CD4-positive, alpha-beta T cell treated with Interleukin-17A for 1 hour (primary cell): ENCODE results near the gene SEL1L3.

Experiments
- DNase-seq: peaks from one replicate; pipeline ENCODE4 v3.0.0-alpha.2; 2020

SEL1L3 gene

DNA sequence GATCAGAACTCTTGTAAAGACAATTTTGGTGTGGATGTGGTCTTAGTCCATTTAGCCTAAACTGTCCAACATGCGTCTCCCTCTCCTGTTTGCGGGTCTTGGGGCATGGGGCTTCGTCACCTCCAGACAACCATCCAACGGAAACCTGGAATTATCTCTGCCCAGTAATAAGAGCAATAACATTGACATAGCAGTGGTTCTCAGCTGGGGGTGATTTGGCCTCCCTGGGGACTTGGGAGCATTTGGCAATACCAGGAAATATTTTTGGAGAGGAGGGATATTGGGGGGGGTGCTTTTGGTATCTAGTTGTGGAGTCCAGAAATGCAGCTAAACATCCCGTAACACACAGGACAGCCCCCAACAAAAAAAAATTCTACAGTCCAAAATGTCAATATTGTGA lies 47.2 kb downstream of the SEL1L3 start:
- DNase-seq: no peak

DNA sequence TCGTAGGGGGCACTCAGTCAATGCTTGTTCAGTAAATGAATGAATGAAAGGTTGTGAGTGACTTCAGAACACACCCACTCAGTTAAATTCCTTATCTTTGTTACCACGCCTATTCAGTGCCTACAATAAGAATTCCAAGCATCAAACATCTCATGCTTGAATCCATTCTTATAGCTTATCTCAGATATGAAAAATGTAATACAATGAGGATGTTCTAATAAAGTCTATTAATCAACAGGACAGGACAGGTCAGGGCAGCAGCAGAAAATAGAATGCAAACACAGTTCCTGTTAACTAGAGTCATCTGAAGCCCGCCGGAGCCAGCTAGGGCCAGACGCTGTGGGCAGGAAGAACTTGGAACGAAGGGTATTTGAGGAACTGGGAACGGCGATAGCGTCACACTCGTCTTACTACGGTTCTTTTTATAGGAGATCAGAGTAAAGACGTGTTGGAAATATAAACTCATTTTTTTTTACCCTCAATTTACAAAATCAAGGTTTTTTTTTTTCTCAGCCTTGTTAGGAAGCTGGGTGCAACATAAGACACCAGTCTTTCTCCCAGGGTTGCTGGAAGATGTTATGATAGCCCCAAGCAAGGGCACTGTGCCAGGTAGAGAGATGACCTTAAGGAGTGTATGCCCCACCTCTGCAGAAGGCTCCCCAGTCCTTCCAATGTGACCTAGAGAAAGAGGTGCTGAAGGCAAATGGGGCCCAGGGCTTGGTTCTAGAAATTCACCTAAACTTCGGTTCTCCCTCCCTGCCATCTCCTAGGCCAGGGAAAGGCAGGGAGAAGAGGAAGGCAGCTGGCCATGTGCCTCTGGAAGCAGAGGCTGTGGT lies 48.3 kb downstream of the SEL1L3 start:
- peak; percentile 3 for DNase-seq

DNA sequence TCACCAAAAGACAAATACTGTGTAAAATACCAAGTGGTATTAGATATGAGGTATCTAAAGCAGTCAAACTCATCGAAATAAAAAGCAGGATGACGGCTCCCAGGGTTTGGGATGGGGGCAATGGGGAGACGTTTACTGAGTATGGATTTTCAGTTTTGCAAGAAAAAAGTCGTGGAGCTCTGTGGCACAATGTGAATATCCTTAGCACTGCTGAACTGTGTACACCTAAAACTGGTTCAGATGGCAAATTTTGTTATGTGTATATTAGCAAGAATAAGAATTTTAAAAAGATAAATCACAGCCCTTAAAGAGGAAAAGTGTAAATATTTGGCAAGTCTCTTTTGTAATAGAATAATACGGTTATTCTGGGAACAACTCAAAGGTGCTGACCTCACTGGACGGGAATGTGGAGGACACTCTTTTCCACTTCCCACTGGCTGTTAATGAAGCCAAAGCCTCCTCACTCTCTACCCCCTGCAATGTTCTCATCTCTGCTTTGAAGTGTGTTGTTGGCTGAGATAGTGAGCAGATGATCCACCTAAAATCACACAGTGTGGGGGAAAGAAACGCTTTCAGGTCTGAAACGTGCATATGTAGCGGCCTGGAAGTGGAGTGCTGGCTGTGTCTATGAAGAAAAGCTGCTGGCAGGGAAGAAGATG lies 49.2 kb downstream of the SEL1L3 start:
- no peak for DNase-seq

DNA sequence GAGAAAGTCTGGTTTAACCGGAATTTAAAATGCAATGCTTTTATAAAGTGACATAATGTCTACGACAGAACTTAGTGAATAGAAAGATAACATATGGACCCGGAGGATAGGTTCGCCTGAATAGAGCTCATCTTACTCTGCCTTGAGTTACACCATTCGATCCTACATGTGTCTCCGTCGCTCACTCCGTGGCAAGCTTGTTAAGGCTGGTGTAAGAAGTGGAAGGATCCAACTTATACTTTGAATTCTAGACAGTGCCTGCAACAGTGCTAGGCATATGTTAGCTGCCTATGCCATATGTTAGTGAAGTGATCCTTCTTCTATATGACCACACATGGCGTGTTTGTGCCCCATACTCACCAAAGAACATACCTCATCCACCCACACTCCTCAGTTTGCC lies 50.9 kb downstream of the SEL1L3 start:
- no peak for DNase-seq

DNA sequence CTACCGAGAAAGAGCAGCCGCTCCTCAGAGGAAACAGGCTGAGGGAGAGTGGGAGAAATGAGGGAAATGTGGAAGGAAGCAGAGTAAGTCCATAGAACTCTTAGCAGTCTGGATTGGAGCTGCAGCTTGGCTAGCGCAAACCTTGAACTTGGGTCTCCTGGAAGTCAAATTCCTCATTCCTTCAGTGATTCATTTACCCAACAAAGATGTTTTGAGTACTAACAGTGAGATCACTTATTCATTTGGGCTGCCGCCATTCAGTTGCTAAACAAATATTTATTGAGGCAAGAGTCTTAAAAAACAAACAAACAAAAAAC lies 51.5 kb downstream of the SEL1L3 start:
- DNase-seq: no peak

DNA sequence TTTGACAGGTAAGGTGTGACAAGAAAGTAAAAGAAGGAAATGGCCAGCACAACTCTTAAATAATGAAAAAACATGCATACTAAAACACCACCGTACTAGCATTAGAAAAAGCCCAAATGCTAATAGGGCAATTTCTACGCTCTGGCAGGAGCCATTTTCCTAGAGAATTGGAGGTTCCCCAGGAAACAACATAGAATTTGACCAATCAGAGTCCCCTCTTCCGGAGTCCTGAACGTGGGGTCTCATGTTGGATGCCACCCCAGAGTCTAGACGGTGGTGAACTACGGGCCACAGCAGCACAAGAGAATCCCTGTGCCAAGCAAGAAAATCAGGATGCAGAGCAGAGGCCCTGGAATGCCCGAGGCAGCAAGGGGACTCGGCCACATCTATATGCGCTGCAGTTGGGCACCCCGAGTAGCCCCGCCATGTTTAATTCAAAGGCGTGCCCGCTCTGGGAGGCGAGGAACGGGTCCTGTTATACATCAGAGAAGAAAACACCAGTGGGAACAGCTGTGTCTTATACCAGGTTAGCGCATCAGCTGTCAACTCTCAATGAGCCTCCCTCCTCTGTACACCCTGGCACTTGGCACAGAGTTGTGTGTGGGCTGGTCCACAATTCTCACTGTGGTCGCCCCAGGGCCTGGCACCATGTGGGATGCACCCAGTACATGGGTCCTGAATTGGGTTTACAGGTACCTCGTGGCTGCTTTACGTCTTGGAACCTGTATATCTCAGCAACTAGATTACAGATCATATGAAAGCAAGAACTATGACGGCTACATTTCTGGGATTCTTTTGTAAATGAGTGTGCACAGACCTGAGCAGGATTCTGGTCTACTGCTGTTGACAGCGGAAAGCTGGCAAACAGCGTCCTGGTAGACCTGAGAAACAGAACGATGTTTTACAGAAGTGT lies 52.1 kb downstream of the SEL1L3 start:
- no peak for DNase-seq

DNA sequence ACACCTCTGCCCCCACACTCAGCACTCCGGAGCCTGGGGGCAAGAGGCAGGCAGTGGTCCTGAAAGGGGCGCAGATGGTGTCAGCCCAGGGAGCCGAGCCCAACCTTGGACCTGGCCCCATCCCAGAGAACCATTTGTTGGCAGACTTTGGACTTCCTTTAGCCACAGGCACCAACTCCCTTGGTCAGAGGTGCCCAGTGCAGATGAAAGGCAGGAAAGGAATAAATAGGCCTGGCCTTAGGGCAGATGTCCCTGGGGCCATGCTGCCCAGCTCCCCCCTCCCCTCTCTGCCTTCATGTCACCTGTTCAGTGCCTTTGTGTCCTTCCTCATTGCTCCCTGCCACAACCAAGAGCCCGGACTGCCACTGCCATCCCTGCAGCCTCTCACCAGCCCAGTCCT lies 52.8 kb downstream of the SEL1L3 start:
- DNase-seq: no peak

DNA sequence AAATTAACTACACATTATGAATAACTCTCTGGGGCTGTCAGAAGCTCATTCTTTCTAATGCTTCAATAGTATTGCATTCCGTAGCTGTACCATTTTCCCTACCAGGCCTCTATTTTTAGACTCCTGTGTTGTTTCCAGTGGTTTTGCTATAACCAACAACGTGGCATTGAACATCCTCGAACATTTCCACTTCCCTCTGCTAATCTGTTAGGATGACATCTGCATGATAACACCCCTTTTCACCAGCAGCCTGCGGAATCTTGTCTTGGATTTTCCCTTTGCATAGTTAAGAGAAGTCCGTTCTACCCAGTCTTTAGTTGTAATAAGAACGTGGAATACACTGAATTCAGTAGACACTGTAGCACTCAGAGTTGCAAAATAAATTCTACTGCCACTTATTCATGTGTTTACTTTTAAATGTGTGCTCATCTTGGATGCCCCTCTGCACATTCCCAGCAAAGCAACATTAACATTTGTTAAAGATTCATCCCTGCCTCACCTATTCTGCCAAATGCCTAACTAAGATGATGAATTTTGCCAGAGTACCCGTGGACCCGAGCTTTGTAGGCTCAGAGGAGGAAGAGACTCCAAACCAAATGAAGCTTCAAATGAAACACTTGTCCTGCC lies 55.6 kb downstream of the SEL1L3 start:
- no peak for DNase-seq

DNA sequence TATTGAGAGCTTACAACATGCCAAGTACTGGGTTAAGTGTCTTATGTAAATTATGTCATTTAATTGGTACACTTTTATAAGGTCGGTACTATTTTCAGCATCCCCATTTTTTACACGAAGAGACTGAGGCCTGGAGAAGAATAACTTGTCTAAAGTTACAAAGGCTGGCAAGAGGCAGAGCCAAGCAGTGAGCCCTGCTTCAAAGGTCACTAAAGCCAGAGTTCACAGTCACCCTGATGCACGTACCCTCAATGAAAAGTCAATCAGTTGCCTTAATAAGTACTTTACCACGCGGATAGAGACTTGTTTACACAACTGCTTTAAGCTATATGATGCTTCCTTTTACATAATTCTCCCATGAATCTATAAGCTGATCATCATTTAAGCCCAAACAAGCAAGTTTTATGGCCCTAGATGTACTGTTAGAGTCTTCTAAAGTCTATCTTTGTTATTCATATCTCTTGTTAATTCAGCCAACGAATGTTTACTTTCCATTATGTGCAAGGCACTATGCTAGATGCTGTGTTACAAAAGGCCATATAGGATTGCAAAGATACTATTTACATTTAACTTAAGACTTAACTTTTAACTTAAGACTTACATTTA lies 57.4 kb downstream of the SEL1L3 start:
- DNase-seq: no peak

DNA sequence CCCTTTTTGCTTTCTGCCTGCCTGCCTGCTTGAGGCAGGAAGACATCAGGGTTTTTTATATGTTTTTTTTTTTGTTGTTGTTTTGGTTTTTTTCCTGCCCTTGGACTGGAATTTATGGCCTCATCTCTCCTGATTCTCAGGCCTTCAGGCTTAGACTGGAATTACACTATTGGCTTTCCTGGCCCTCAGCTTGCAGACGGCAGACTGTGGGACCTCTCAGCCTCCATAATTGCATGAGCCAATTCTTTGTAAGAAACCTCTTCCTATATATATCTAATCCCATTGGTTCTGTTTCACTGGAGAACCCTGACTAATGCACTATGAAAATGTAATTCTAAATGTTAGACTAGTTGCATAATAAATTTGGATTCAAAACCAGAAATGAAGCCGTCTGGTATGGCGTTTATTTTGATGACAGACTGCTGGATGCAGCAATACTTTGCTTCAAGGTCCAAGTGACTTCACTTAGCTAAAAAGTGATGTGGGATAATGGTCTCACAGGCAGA lies 59.0 kb downstream of the SEL1L3 start:
- no peak for DNase-seq

DNA sequence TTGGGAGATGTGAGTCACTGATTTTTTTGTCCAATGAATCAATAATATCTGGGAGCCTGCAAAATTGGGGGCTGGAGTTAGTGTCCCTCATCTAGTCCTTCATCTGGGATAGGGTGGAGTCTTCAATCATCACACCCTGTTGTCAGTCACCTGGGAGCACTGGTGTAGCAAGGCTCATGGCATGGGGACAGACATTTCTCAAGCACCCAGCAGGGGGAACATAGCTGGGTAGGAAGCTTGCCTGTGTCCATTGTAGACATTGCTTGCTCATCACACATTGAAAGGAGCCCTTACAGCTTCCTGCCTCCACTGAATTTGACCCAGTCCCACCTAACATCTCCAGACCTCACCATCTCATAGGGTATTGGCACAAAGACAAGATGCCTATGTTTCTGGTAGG lies 61.2 kb downstream of the SEL1L3 start:
- no peak for DNase-seq

DNA sequence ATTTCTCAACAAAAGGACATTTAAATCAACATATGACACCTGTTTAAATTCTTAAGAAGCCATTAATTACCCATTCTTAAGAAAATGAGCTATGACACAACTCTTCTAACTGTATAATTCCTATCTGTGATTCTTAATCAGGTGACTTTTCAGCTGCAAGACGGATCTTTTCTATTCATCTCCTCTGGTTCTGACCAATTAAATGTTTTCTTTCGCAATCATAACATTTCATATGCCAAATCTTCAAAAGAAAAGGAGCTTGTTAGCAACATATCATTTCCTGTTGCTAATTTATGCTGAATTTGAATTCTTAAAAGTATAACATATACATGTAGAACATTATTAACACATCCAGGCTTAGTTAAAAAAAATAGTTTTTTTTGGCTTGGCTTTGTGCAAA lies 62.5 kb downstream of the SEL1L3 start:
- DNase-seq: no peak

DNA sequence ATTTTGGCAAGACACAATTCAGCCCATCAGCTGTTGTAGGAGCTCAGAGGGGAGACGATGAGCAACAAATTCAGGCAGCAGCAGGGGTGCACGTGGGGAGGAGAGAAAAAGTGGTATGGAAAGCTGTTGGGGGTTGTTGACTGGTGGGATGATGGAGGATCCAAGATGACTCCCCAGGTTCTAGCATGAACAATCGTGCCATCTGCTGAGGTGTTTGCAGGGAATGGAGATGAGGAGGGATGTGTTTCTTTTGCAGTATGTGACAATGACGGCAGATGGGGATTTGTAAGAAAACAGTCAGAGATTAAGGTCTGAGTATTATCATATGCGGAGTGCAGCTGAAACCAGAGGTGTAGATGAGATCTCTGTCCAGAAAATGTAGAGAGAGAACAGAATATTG lies 63.3 kb downstream of the SEL1L3 start:
- DNase-seq: no peak

DNA sequence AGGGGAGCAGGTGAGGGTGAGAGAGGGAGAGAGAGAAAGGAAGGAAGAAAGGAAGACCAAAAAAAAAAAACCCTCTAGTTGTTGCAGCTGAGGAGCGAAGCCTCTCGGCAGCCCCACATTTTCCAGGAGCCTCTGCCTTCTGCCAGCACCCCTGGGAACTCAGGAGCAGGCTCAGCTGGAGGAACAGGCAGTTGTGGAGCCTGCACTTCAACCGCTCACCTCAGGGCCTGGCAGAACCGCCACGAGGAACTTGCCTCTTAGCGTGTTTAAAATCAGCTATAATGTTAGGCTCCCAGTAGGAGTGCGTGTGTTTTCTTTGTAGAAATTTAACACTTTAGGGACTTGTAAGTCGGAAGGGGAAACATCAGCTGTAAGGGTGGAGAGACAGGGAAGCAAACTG lies 65.7 kb downstream of the SEL1L3 start:
- no peak for DNase-seq

DNA sequence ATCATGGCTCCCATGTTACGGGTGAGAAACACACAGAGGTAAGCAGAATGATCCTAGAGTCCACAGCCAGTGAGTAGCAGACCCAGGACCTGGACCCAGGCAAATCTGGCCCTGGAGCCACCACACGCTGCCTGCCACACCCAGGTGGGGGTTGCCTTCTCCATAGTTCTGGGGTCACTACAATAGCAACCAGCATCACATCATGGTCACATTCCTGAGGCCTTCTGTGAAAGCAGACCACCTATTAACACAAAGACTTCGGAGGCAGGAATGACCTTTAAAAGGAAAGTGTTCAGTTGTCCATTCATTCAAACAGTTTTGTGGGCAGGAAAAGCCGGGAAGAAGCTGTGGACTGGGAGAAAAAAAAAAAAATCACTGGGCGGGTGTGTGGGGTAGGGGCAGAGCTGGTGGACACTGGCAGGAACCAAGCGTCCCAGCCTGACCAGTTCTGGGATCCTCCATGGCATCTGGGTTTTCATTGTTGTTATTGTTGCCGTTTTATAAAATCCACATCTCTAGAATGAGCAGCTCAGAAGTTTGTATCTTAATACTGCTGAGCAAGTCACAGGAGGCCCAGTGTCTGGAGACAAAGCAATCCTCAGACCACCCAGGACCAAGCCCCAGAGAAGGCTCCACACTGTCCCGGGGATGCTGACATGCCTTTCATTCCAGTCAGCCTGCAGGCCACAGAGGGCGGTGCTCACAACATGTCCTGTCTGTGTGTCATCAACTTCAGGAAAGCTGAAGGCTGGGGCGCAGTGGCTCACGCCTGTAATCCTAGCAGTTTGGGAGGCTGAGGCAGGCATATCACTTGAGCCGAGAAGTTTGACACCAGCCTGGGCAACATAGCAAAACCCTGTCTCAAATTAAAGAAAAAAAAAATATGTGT lies 67.0 kb downstream of the SEL1L3 start:
- DNase-seq: no peak

DNA sequence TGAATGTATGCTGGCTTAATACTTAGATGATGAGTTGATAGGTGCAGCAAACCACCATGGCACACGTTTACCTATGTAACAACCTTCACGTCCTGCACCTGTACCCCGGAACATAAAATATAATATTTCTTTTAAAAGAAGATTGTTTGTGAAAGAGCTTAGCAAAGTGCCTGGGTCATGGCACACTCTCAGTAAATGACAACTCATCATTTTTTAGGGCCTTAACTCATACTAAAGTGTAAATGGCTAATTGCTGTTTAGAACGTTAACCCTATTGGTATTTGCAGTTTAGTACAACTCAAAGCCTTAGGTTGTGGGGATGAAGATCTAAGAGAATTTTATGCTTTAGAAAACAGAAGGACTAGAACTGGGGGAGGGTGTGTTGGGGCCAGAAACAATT lies 67.7 kb downstream of the SEL1L3 start:
- DNase-seq: no peak

DNA sequence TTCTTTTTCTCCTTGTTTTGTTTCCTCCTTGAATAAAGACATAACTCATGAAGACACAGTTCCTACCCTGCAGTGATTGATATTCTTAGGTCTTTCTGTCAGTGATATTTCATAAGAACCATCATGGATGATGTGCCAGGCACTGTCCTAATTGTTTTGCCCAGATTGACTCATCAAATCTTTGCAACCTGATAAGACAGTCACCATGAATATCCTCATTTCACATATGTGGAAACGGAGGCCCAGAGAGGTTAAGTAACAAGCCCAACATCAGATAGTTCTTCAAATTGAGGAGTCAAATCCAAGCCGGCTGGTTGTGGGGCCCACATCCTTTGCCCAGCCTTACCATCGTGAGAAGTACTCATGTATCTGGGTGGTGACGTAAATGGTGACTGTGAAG lies 69.9 kb downstream of the SEL1L3 start:
- no peak for DNase-seq

DNA sequence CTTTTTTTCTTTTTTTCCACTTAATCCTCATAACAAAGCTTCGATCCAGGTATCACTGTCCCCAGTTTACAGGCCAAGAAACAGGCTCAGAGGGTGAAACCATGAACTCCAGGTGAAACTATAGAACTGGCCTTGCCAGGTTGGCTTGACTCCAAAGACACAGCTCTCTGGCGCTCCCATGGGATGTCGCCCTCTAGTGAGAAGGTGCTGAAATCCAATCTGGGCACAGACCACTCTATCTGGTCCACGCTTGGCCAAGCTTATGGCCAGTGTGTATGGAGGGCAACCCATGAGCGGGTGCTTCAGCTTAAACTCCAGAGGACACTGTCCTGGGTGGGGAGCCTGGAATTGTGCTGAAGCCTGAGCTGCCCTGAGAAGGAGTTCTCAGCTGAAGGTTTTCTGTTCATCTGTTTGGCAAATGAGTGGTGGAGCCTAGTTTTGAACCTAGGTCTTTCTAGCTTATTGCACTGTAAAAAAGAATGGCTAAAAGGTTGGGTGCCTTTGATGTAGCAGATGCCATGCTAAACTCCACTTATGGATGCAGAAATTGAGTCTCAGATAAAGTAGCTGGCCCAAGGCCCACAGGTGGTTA lies 70.5 kb downstream of the SEL1L3 start:
- peak; percentile 5 for DNase-seq

DNA sequence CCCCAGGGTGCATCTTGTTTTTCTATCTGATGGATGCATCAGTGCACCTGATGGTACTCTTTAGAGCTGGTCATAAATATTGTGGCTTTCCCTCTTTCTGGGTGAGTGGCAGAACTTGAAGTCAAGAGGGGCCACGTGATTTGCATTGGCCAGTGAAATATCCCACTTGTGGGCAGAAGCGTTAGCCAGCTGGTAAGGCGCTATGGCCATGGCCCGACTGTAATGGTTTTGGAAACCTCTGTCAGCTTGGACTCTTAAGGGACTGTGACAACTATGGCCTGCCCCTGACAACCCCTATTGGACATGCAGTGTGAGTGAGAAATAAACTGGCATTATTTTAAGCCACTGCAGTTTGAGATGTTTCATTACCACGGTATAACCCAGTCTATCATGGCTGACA lies 72.8 kb downstream of the SEL1L3 start:
- DNase-seq: no peak

DNA sequence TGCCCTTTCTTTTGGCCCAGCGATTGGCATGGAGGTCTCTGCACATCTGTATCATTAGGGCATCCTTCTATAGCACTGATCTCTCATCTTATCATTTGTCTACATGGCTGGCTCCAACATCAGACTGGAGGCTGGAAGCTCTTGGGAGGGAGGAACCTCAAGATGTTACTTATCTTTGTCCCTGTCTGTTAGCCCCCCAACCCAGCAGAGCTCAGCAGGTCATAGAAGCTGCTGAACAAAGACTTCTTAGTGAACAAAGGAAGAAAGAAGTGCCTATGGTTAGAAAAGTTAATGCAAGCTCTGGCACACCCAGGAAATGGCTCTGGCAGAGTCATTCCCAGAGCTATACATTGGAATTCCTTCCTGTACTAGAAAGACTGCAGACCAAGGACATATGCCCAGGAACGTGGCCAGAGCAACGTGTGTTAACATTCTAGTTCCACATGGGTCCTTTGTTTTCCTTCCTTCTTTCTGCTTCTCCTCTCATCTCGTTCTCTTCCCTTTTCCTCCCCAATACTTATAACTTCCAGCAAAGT lies 74.0 kb downstream of the SEL1L3 start:
- DNase-seq: no peak

DNA sequence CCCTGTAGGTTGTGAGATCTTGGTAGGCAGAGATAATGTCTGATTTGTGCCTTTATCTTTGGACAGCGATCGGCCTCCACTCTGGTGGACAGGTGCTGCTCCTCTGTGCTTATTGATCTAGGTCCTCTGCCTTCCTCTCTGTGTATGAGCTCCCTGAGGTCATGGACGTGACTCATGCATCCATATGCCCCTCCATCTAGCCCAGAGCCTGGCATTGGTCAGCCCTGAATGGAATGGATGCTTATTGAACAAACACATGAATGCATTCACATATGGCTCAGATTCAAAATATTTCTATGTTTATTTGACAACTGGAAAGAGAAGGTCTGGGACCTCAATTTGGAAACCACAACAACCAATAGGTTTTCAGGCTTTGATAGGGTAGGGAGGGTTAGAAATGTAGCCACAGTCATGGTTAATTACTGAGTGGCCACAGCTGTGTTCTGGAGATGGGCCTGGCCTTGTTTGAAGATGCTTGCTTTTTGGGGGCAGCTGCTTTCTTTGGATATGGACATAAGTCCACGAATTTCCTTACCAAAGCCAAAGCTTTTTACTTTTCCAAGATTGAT lies 76.2 kb downstream of the SEL1L3 start:
- no peak for DNase-seq
